Measurements from ENCODE around the gene CNTNAP2.

GRCh38 chr7:147586526-147586925 lies 1469.9 kb downstream of the CNTNAP2 start:
- TF ChIP-seq EZH2 (IDR thresholded peaks at IDR 0.05; ENCODE audit: insufficient read depth, poor library complexity, severe bottlenecking) (no peak), EZH2phosphoT487 (IDR thresholded peaks at IDR 0.05; ENCODE audit: insufficient read depth, low read depth) (no peak)

All from GM23248 (cell line).